Endothelial cell of umbilical vein (primary cell): ENCODE results near the gene TREX2. TPM values are rescaled to one million over a fixed set of nuclear protein-coding genes. Genes with fewer than 3 reads are reported as not detected.

Experiments used
- BruUV-seq: library from RNA; stranded (reverse); fragments of 400-500 nt; replicated peaks from 2 replicates; lab custom pipeline; 2021; lab: Mats Ljungman, UMichigan
- CTCF ChIA-PET: fragments of 300-600, 350-600 bp; sonication (Branson Sonifier 250); formaldehyde crosslinking; loops from one replicate; lab custom pipeline; 2021; ENCODE audit warnings: antibody characterized with exemption, inconsistent platforms; lab: Charles Lee
- POLR2A ChIA-PET: fragments of 300-600, 350-600 bp; sonication (Branson Sonifier 250); formaldehyde crosslinking; loops from one replicate; lab custom pipeline; 2021; ENCODE audit warnings: antibody characterized with exemption, inconsistent platforms; lab: Charles Lee
- DNase-seq: peaks from one replicate; pipeline ENCODE4 v3.0.0-alpha.2; 2011; ENCODE audit warnings: low read depth, low spot score
- FAIRE-seq: peaks from 2 replicates; lab custom pipeline; 2011; peaks lifted over from hg19 to GRCh38; lab: Jason Lieb, UNC
- H2AFZ ChIP-seq: 2 replicates; pipeline ENCODE4 v1.6.0; 2012; ENCODE audit warnings: low read depth, low read length, control low read depth, inconsistent platforms
- H3K27ac ChIP-seq: 2 replicates; pipeline ENCODE4 v1.5.1; 2011; ENCODE audit warnings: low read depth, mild to moderate bottlenecking, control low read depth, low read length, moderate library complexity; ENCODE audit not compliant: insufficient read depth
- H3K27me3 ChIP-seq, 2 experiments: 2 replicates each; pipeline versions ENCODE4 v1.6.0 to v1.6.1; 2011; ENCODE audit warnings: low read length in 2 of 2, mixed read lengths in 1 of 2; ENCODE audit not compliant: control insufficient read depth in 2 of 2, insufficient read depth in 2 of 2
- H3K36me3 ChIP-seq, 2 experiments: 2 replicates in 1 of 2; 3 replicates in 1 of 2; pipeline ENCODE4 v1.5.1; 2011; ENCODE audit warnings: low read length in 2 of 2, mild to moderate bottlenecking in 1 of 2, moderate library complexity in 1 of 2; ENCODE audit not compliant: control insufficient read depth in 2 of 2, insufficient read depth in 2 of 2; ENCODE audit errors: extremely low read depth in 1 of 2
- H3K4me1 ChIP-seq: 3 replicates; pipeline ENCODE4 v1.5.1; 2011; ENCODE audit warnings: mild to moderate bottlenecking, low read length; ENCODE audit not compliant: control insufficient read depth, insufficient read depth; ENCODE audit errors: extremely low read depth
- H3K4me2 ChIP-seq: 2 replicates; pipeline ENCODE4 v1.6.1; 2011; ENCODE audit warnings: low read length, control low read depth, mixed read lengths; ENCODE audit not compliant: insufficient read depth
- H3K4me3 ChIP-seq, 3 experiments: fragments of 200-600 bp in 1 of 3; sonication (generic), shearing (Covaris generic) in 1 of 3; replicated peaks in 1 of 3; 2 replicates each; pipeline ENCODE4 v1.5.1; 2011 to 2016; ENCODE audit warnings: control low read depth in 3 of 3, low read length in 3 of 3, mild to moderate bottlenecking in 2 of 3, inconsistent platforms in 1 of 3, low read depth in 1 of 3, moderate library complexity in 1 of 3; ENCODE audit not compliant: insufficient read depth in 1 of 3
- H3K79me2 ChIP-seq: 2 replicates; pipeline ENCODE4 v1.6.0; 2012; ENCODE audit warnings: low read length, inconsistent platforms; ENCODE audit not compliant: control insufficient read depth, insufficient read depth
- H3K9ac ChIP-seq: replicated peaks from 2 replicates; pipeline ENCODE3; 2011; ENCODE audit warnings: low read length, control low read depth; ENCODE audit not compliant: insufficient read depth; ENCODE audit errors: extremely low read depth
- H3K9me1 ChIP-seq: replicated peaks from 3 replicates; pipeline ENCODE4 v1.6.0; 2011; ENCODE audit warnings: mild to moderate bottlenecking, low read length; ENCODE audit not compliant: control insufficient read depth, insufficient read depth; ENCODE audit errors: extremely low read depth
- H3K9me3 ChIP-seq: replicated peaks from 2 replicates; pipeline ENCODE4 v1.5.1; 2012; ENCODE audit warnings: low read length, inconsistent platforms; ENCODE audit not compliant: control insufficient read depth, insufficient read depth
- H4K20me1 ChIP-seq: replicated peaks from 2 replicates; pipeline ENCODE3; 2011; ENCODE audit warnings: mild to moderate bottlenecking, low read length; ENCODE audit not compliant: control insufficient read depth, insufficient read depth; ENCODE audit errors: extremely low read depth
- CTCF ChIP-seq, 2 donors: IDR thresholded peaks; 1 replicate in 1 of 2; 2 replicates in 1 of 2; pipeline ENCODE4 v1.5.1; 2011; ENCODE audit warnings: low read length in 2 of 2, mild to moderate bottlenecking in 2 of 2, moderate library complexity in 2 of 2, control low read depth in 1 of 2, inconsistent platforms in 1 of 2, low read depth in 1 of 2; ENCODE audit not compliant: insufficient read depth in 1 of 2; ENCODE audit errors: extremely low read depth in 1 of 2
- EZH2 ChIP-seq: IDR thresholded peaks from 2 replicates; pipeline ENCODE4 v1.6.1; 2012; ENCODE audit warnings: borderline replicate concordance, low read depth, mild to moderate bottlenecking, moderate library complexity, low read length, inconsistent platforms; ENCODE audit not compliant: severe bottlenecking
- FOS ChIP-seq: IDR thresholded peaks from 2 replicates; pipeline ENCODE4 v1.6.1; 2011; ENCODE audit warnings: mild to moderate bottlenecking, low read length, moderate library complexity, borderline replicate concordance; ENCODE audit not compliant: insufficient read depth
- GATA2 ChIP-seq: IDR thresholded peaks from 2 replicates; pipeline ENCODE4 v1.7.0; 2011; ENCODE audit warnings: low read depth, mild to moderate bottlenecking, moderate library complexity, mixed read lengths, low read length; ENCODE audit not compliant: insufficient read length, insufficient read depth
- JUN ChIP-seq: IDR thresholded peaks from 2 replicates; pipeline ENCODE4 v1.6.1; 2011; ENCODE audit warnings: borderline replicate concordance, low read depth; ENCODE audit not compliant: insufficient read length, insufficient read depth
- MAX ChIP-seq: IDR thresholded peaks from 2 replicates; pipeline ENCODE4 v1.6.1; 2011; ENCODE audit not compliant: insufficient read depth, insufficient read length
- MYC ChIP-seq: IDR thresholded peaks from one replicate; pipeline ENCODE4 v1.6.1; 2011; ENCODE audit warnings: mild to moderate bottlenecking, low read depth, low read length
- POLR2A ChIP-seq: IDR thresholded peaks from 2 replicates; pipeline ENCODE4 v1.6.1; 2012; ENCODE audit warnings: low read depth, mild to moderate bottlenecking, control low read depth, low read length
- POLR2AphosphoS5 ChIP-seq: IDR thresholded peaks from 2 replicates; pipeline ENCODE4 v1.6.1; 2012; ENCODE audit warnings: low read depth, mild to moderate bottlenecking, control low read depth, low read length, moderate library complexity; ENCODE audit not compliant: insufficient read depth
- dilution Hi-C: fragments of 300-500 bp; cut with MboI; formaldehyde crosslinking; loops from one replicate; pipeline ENCODE4 v1.15.0; 2019; ENCODE audit warnings: low sequenced_read_pairs; ENCODE audit not compliant: extremely low pct_ligation_motif_present
- intact Hi-C: fragments of 100-400 bp; cut with micrococcal nuclease; formaldehyde crosslinking; loops from one replicate; pipeline ENCODE4 v1.10.0; 2022
- polyA plus RNA-seq, 4 experiments: library from polyadenylated mRNA; depleted of rRNA in 3 of 4; stranded (reverse) in 3 of 4; unstranded in 1 of 4; fragments of >200 nt; gene quantifications; 2 replicates each; pipeline versions ENCODE4 v1.2.1 to v1.2.3, GENCODE V29; 2011 to 2012; ENCODE audit warnings: missing spikeins in 1 of 4
- total RNA-seq: library from RNA; stranded (reverse); gene quantifications from 2 replicates; pipeline ENCODE4 v1.2.3, GENCODE V29; 2021

The TREX2 gene
- total and polyA plus RNA-seq, 2 donors (not counting 3 experiments of a cell fraction or from before 2014, with no cell fraction given): 0.82 to 0.99 TPM

- Histone ChIP-seq H3K27ac (no peak overlapping the region), H3K27me3 (no peaks in the 10 kb centered on the region), H2AFZ (no peak overlapping the region), H3K4me2 (no peak overlapping the region), H3K9me3 (no peaks in the 10 kb centered on the region), H3K36me3 (no peaks in the 10 kb centered on the region), H3K4me3 (no peak overlapping the region), H3K9ac (no peak overlapping the region), H3K79me2 (no peaks in the 10 kb centered on the region), H3K4me1 (no peaks in the 10 kb centered on the region), H4K20me1 (no peaks in the 10 kb centered on the region), H3K9me1 (no peaks in the 10 kb centered on the region)
- TF ChIP-seq JUN (no peak), FOS (no peak), EZH2 (no peak), MAX (no peak), CTCF (IDR thresholded peaks at IDR 0.05; ENCODE audit: extremely low read depth in 1 of 2, insufficient read depth in 1 of 2, low read depth in 1 of 2, low read length in 2 of 2) (no peak), MYC (no peak), GATA2 (no peak), POLR2AphosphoS5 (no peak), POLR2A (no peak)
- ChIA-PET POLR2A (no interaction called here), CTCF (interaction anchor here (1.5 kb wide), 1 partner anchor 14 kb away, joined by 4 read pairs; no protein-coding TSS in a partner anchor)
- DNase-seq: no peak
- FAIRE-seq: no peak
- intact Hi-C loops (no loop called here), dilution Hi-C loops (no loop called here)
- BruUV-seq: no TSS peak
Measured at GRCh38 chrX:153446636-153446936, 730 bp upstream of the TREX2 start.
